ENCODE data around the gene PCSK5. TPM values are rescaled to one million over a fixed set of nuclear protein-coding genes. Genes with fewer than 3 reads are reported as not detected.

PCSK5 gene
- total and polyA plus RNA-seq, 3 experiments from 2014 or later: 1.6 to 1.9 (median 1.8) TPM

- peaks cover 0 to 2% (median 0%) of the 10 kb centered on the region in 5 donors for H3K9me3 Mint-ChIP-seq
- Histone ChIP-seq H3K27me3 (ENCODE audit: insufficient read depth, low read length, poor library complexity, severe bottlenecking) (no peaks in the 10 kb centered on the region), H3K4me3 (ENCODE audit: low read length) (no peak overlapping the region), H3K4me1 (ENCODE audit: insufficient read depth, low read length) (no peaks in the 10 kb centered on the region), H3K9me3 (ENCODE audit: low read length) (no peaks in the 10 kb centered on the region), H3K36me3 (ENCODE audit: insufficient read depth, low read length) (no peaks in the 10 kb centered on the region), H3K27ac (ENCODE audit: low read depth, low read length) (no peak overlapping the region)
- no peaks in the 10 kb centered on the region for H3K4me1 Mint-ChIP-seq
- H3K27me3 Mint-ChIP-seq: no peaks in the 10 kb centered on the region
- CTCF ChIA-PET: no interaction called here
- H3K36me3 Mint-ChIP-seq: peaks cover 0 to 4% (median 0%) of the 10 kb centered on the region in 3 donors
- DNase-seq: no peak
- POLR2A ChIA-PET: no interaction called here
- no peak overlapping the region for H3K27ac Mint-ChIP-seq
- no peak overlapping the region for H3K4me3 Mint-ChIP-seq
These were observed 262.9 kb downstream of the PCSK5 start for GRCh38 chr9:76153339-76153738.

- H3K9me3 Mint-ChIP-seq: peaks cover 0 to 2% (median 0%) of the 10 kb centered on the region in 5 donors
- ChIA-PET POLR2A (no interaction called here), CTCF (no interaction called here)
These were observed 263.6 kb downstream of the PCSK5 start for GRCh38 chr9:76153902-76154629.

GRCh38 chr9:76155361-76155760 is 264.9 kb downstream of the PCSK5 start:
- H3K36me3 Mint-ChIP-seq: peaks cover under 1 to 12% (median 7%) of the 10 kb centered on the region in 3 donors
- H3K36me3 ChIP-seq (ENCODE audit: insufficient read depth, low read length): no peaks in the 10 kb centered on the region
- peaks cover 0 to 1% (median 0%) of the 10 kb centered on the region in 5 donors for H3K9me3 Mint-ChIP-seq
- H3K4me3 Mint-ChIP-seq: no peak overlapping the region
- no peaks in the 10 kb centered on the region for H3K9me3 ChIP-seq (ENCODE audit: low read length)
- no peaks in the 10 kb centered on the region for H3K27me3 ChIP-seq (ENCODE audit: insufficient read depth, low read length, poor library complexity, severe bottlenecking)
- H3K4me3 ChIP-seq (ENCODE audit: low read length): no peak overlapping the region
- CTCF ChIA-PET: no interaction called here
- no peak for DNase-seq
- POLR2A ChIA-PET: no interaction called here
- no peaks in the 10 kb centered on the region for H3K4me1 ChIP-seq (ENCODE audit: insufficient read depth, low read length)
- no peak overlapping the region for H3K27ac ChIP-seq (ENCODE audit: low read depth, low read length)
- H3K27me3 Mint-ChIP-seq: no peaks in the 10 kb centered on the region
- H3K4me1 Mint-ChIP-seq: no peaks in the 10 kb centered on the region
- H3K27ac Mint-ChIP-seq: no peak overlapping the region

More at GRCh38 chr9:76153902-76154629, 263.6 kb downstream of the PCSK5 start:
- H3K4me1 ChIP-seq (ENCODE audit: insufficient read depth, low read length): no peaks in the 10 kb centered on the region
- Mint-ChIP-seq H3K4me1 (no peaks in the 10 kb centered on the region), H3K36me3 (peaks cover 0 to 7% (median 3%) of the 10 kb centered on the region in 3 donors), H3K27ac (no peak overlapping the region), H3K4me3 (no peak overlapping the region), H3K27me3 (no peaks in the 10 kb centered on the region)
- H3K27ac ChIP-seq (ENCODE audit: low read depth, low read length): no peak overlapping the region
- DNase-seq: no peak
- H3K36me3 ChIP-seq (ENCODE audit: insufficient read depth, low read length): no peaks in the 10 kb centered on the region
- no peaks in the 10 kb centered on the region for H3K27me3 ChIP-seq (ENCODE audit: insufficient read depth, low read length, poor library complexity, severe bottlenecking)
- H3K4me3 ChIP-seq (ENCODE audit: low read length): no peak overlapping the region
- H3K9me3 ChIP-seq (ENCODE audit: low read length): no peaks in the 10 kb centered on the region

- no peaks in the 10 kb centered on the region for H3K9me3 ChIP-seq (ENCODE audit: low read length)
- CTCF ChIA-PET: no interaction called here
- H3K4me3 ChIP-seq (ENCODE audit: low read length): no peak overlapping the region
- H3K4me3 Mint-ChIP-seq: no peak overlapping the region
- no peak overlapping the region for H3K27ac ChIP-seq (ENCODE audit: low read depth, low read length)
- H3K27me3 ChIP-seq (ENCODE audit: insufficient read depth, low read length, poor library complexity, severe bottlenecking): no peaks in the 10 kb centered on the region
- H3K27ac Mint-ChIP-seq: no peak overlapping the region
- peaks cover 0 to 5% (median 0%) of the 10 kb centered on the region in 5 donors for H3K9me3 Mint-ChIP-seq
- POLR2A ChIA-PET: no interaction called here
- H3K4me1 ChIP-seq (ENCODE audit: insufficient read depth, low read length): no peaks in the 10 kb centered on the region
- H3K36me3 Mint-ChIP-seq: peaks cover 7 to 29% (median 7%) of the 10 kb centered on the region in 3 donors
- H3K27me3 Mint-ChIP-seq: no peaks in the 10 kb centered on the region
- no peak for DNase-seq
- H3K36me3 ChIP-seq (ENCODE audit: insufficient read depth, low read length): no peaks in the 10 kb centered on the region
- H3K4me1 Mint-ChIP-seq: no peaks in the 10 kb centered on the region
These were observed 268.2 kb downstream of the PCSK5 start for GRCh38 chr9:76158713-76159112.

GRCh38 chr9:76159293-76159926 is 268.9 kb downstream of the PCSK5 start:
- H3K4me3 Mint-ChIP-seq: no peak overlapping the region
- H3K9me3 ChIP-seq (ENCODE audit: low read length): no peaks in the 10 kb centered on the region
- no peaks in the 10 kb centered on the region for H3K36me3 ChIP-seq (ENCODE audit: insufficient read depth, low read length)
- POLR2A ChIA-PET: no interaction called here
- H3K27me3 Mint-ChIP-seq: no peaks in the 10 kb centered on the region
- H3K4me1 ChIP-seq (ENCODE audit: insufficient read depth, low read length): no peaks in the 10 kb centered on the region
- H3K36me3 Mint-ChIP-seq: peaks cover 7 to 29% (median 7%) of the 10 kb centered on the region in 3 donors
- no peaks in the 10 kb centered on the region for H3K4me1 Mint-ChIP-seq
- DNase-seq: no peak
- CTCF ChIA-PET: no interaction called here
- no peak overlapping the region for H3K4me3 ChIP-seq (ENCODE audit: low read length)
- peaks cover 0 to 5% (median 0%) of the 10 kb centered on the region in 5 donors for H3K9me3 Mint-ChIP-seq
- H3K27me3 ChIP-seq (ENCODE audit: insufficient read depth, low read length, poor library complexity, severe bottlenecking): no peaks in the 10 kb centered on the region
- no peak overlapping the region for H3K27ac ChIP-seq (ENCODE audit: low read depth, low read length)
- H3K27ac Mint-ChIP-seq: no peak overlapping the region

GRCh38 chr9:76161106-76161505 is 270.6 kb downstream of the PCSK5 start:
- Mint-ChIP-seq H3K27me3 (no peaks in the 10 kb centered on the region), H3K4me1 (no peaks in the 10 kb centered on the region), H3K36me3 (peaks cover 7 to 29% (median 7%) of the 10 kb centered on the region in 3 donors), H3K9me3 (peaks cover 0 to 5% (median 0%) of the 10 kb centered on the region in 5 donors), H3K27ac (no peak overlapping the region), H3K4me3 (no peak overlapping the region)
- Histone ChIP-seq H3K9me3 (ENCODE audit: low read length) (no peaks in the 10 kb centered on the region), H3K27ac (ENCODE audit: low read depth, low read length) (no peak overlapping the region), H3K4me1 (ENCODE audit: insufficient read depth, low read length) (no peaks in the 10 kb centered on the region), H3K4me3 (ENCODE audit: low read length) (no peak overlapping the region), H3K27me3 (ENCODE audit: insufficient read depth, low read length, poor library complexity, severe bottlenecking) (no peaks in the 10 kb centered on the region), H3K36me3 (ENCODE audit: insufficient read depth, low read length) (no peaks in the 10 kb centered on the region)
- ChIA-PET CTCF (interaction anchor here (1.2 kb wide), 1 partner anchor 13 kb away, joined by 3 read pairs; no protein-coding TSS in a partner anchor), POLR2A (no interaction called here)
- no peak for DNase-seq

- H3K4me3 ChIP-seq (ENCODE audit: low read length): no peak overlapping the region
- Mint-ChIP-seq H3K9me3 (peaks cover 0 to 5% (median 0%) of the 10 kb centered on the region in 5 donors), H3K36me3 (peaks cover 7 to 30% (median 7%) of the 10 kb centered on the region in 3 donors), H3K4me1 (no peaks in the 10 kb centered on the region), H3K4me3 (no peak overlapping the region), H3K27ac (no peak overlapping the region), H3K27me3 (no peaks in the 10 kb centered on the region)
- no peak overlapping the region for H3K27ac ChIP-seq (ENCODE audit: low read depth, low read length)
- DNase-seq: no peak
- H3K27me3 ChIP-seq (ENCODE audit: insufficient read depth, low read length, poor library complexity, severe bottlenecking): no peaks in the 10 kb centered on the region
- no peaks in the 10 kb centered on the region for H3K4me1 ChIP-seq (ENCODE audit: insufficient read depth, low read length)
- CTCF ChIA-PET: no interaction called here
- H3K9me3 ChIP-seq (ENCODE audit: low read length): no peaks in the 10 kb centered on the region
- POLR2A ChIA-PET: no interaction called here
- no peaks in the 10 kb centered on the region for H3K36me3 ChIP-seq (ENCODE audit: insufficient read depth, low read length)
These were observed 271.1 kb downstream of the PCSK5 start for GRCh38 chr9:76161541-76161940.

- no peak overlapping the region for H3K27ac Mint-ChIP-seq
- H3K4me1 Mint-ChIP-seq: no peaks in the 10 kb centered on the region
- POLR2A ChIA-PET: no interaction called here
These were observed 271.7 kb downstream of the PCSK5 start for GRCh38 chr9:76162086-76162730.

More at GRCh38 chr9:76162086-76162730, 271.7 kb downstream of the PCSK5 start:
- Histone ChIP-seq H3K36me3 (ENCODE audit: insufficient read depth, low read length) (no peaks in the 10 kb centered on the region), H3K4me1 (ENCODE audit: insufficient read depth, low read length) (no peaks in the 10 kb centered on the region), H3K27me3 (ENCODE audit: insufficient read depth, low read length, poor library complexity, severe bottlenecking) (no peaks in the 10 kb centered on the region), H3K27ac (ENCODE audit: low read depth, low read length) (no peak overlapping the region), H3K9me3 (ENCODE audit: low read length) (no peaks in the 10 kb centered on the region), H3K4me3 (ENCODE audit: low read length) (no peak overlapping the region)
- Mint-ChIP-seq H3K27me3 (no peaks in the 10 kb centered on the region), H3K9me3 (peaks cover 0 to 5% (median 0%) of the 10 kb centered on the region in 5 donors), H3K4me3 (no peak overlapping the region), H3K36me3 (peaks cover 3 to 30% (median 7%) of the 10 kb centered on the region in 3 donors)
- DNase-seq: no peak
- CTCF ChIA-PET: no interaction called here
